ENCODE measurements around the gene SUSD4. TPM values are rescaled to one million over a fixed set of nuclear protein-coding genes. Genes with fewer than 3 reads are reported as not detected.

SUSD4 gene
- total and polyA plus RNA-seq, 2 donors (not counting 1 experiment from before 2014, with no cell fraction given) = 0.33 TPM; not detected in 1

- peak; percentile 88 to 90 for DNase-seq (ENCODE audit: low read depth in 2 of 2)
- Histone ChIP-seq H3K4me3 (replicated peaks in 1 of 4; ENCODE audit: control extremely low read depth in 1 of 4, insufficient read depth in 1 of 4, low read depth in 3 of 4, low read length in 4 of 4) (peak overlapping the region in 1 of 4 experiments; percentile 25), H3K79me2 (ENCODE audit: control insufficient read depth, insufficient read depth, low read length) (no peaks in the 10 kb centered on the region), H2AFZ (ENCODE audit: low read length) (no peak overlapping the region), H3K4me2 (ENCODE audit: extremely low read depth, insufficient read depth, low read length) (peak overlapping the region; percentile 54), H3K27me3 (ENCODE audit: control insufficient read depth, insufficient read depth, low read length) (no peaks in the 10 kb centered on the region), H3K27ac (ENCODE audit: insufficient read depth, low read length) (no peak overlapping the region), H3K36me3 (ENCODE audit: control insufficient read depth, insufficient read depth, low read length) (no peaks in the 10 kb centered on the region), H3K4me1 (ENCODE audit: control insufficient read depth, extremely low read depth, insufficient read depth, low read length) (peaks cover 12% of the 10 kb centered on the region), H4K20me1 (ENCODE audit: control insufficient read depth, extremely low read depth, insufficient read depth, low read length) (no peaks in the 10 kb centered on the region), H3K9me3 (ENCODE audit: control insufficient read depth, insufficient read depth, low read depth, low read length) (no peaks in the 10 kb centered on the region), H3K9ac (ENCODE audit: insufficient read depth, low read length) (no peak overlapping the region)
- no peak for TF ChIP-seq EZH2 (IDR thresholded peaks at IDR 0.05; ENCODE audit: low read length, missing control alignments)
- TF ChIP-seq, protein P1, sequence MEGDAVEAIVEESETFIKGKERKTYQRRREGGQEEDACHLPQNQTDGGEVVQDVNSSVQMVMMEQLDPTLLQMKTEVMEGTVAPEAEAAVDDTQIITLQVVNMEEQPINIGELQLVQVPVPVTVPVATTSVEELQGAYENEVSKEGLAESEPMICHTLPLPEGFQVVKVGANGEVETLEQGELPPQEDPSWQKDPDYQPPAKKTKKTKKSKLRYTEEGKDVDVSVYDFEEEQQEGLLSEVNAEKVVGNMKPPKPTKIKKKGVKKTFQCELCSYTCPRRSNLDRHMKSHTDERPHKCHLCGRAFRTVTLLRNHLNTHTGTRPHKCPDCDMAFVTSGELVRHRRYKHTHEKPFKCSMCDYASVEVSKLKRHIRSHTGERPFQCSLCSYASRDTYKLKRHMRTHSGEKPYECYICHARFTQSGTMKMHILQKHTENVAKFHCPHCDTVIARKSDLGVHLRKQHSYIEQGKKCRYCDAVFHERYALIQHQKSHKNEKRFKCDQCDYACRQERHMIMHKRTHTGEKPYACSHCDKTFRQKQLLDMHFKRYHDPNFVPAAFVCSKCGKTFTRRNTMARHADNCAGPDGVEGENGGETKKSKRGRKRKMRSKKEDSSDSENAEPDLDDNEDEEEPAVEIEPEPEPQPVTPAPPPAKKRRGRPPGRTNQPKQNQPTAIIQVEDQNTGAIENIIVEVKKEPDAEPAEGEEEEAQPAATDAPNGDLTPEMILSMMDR (conservative IDR thresholded peaks at IDR 0.05 in 1 of 2, IDR thresholded peaks at IDR 0.05 in 1 of 2; ENCODE audit: low read depth in 1 of 2, low read length in 2 of 2) = no peak
Measured at GRCh38 chr1:223411309-223411708, 47.3 kb upstream of the SUSD4 start.

- no peak overlapping the region for H3K4me3 ChIP-seq (replicated peaks in 1 of 4; ENCODE audit: control extremely low read depth in 1 of 4, insufficient read depth in 1 of 4, low read depth in 3 of 4, low read length in 4 of 4)
Measured at GRCh38 chr1:223410036-223410435, 46.1 kb upstream of the SUSD4 start.

GRCh38 chr1:223405507-223405906 lies 41.5 kb upstream of the SUSD4 start:
- Histone ChIP-seq H4K20me1 (ENCODE audit: control insufficient read depth, extremely low read depth, insufficient read depth, low read length) (no peaks in the 10 kb centered on the region), H3K4me2 (ENCODE audit: extremely low read depth, insufficient read depth, low read length) (no peak overlapping the region), H3K9me3 (ENCODE audit: control insufficient read depth, insufficient read depth, low read depth, low read length) (no peaks in the 10 kb centered on the region), H3K27me3 (ENCODE audit: control insufficient read depth, insufficient read depth, low read length) (no peaks in the 10 kb centered on the region), H3K27ac (ENCODE audit: insufficient read depth, low read length) (no peak overlapping the region), H2AFZ (ENCODE audit: low read length) (no peak overlapping the region), H3K36me3 (ENCODE audit: control insufficient read depth, insufficient read depth, low read length) (no peaks in the 10 kb centered on the region), H3K4me1 (ENCODE audit: control insufficient read depth, extremely low read depth, insufficient read depth, low read length) (peaks cover 6% of the 10 kb centered on the region), H3K79me2 (ENCODE audit: control insufficient read depth, insufficient read depth, low read length) (no peaks in the 10 kb centered on the region), H3K4me3 (replicated peaks in 1 of 4; ENCODE audit: control extremely low read depth in 1 of 4, insufficient read depth in 1 of 4, low read depth in 3 of 4, low read length in 4 of 4) (no peak overlapping the region), H3K9ac (ENCODE audit: insufficient read depth, low read length) (no peak overlapping the region)
- DNase-seq (ENCODE audit: low read depth in 2 of 2) = no peak
- TF ChIP-seq EZH2 (IDR thresholded peaks at IDR 0.05; ENCODE audit: low read length, missing control alignments) = no peak
- TF ChIP-seq, protein P1 (conservative IDR thresholded peaks at IDR 0.05 in 1 of 2, IDR thresholded peaks at IDR 0.05 in 1 of 2; ENCODE audit: low read depth in 1 of 2, low read length in 2 of 2) = no peak

More at GRCh38 chr1:223410036-223410435, 46.1 kb upstream of the SUSD4 start:
- H3K27ac ChIP-seq (ENCODE audit: insufficient read depth, low read length) = no peak overlapping the region
- H3K36me3 ChIP-seq (ENCODE audit: control insufficient read depth, insufficient read depth, low read length) = no peaks in the 10 kb centered on the region
- peaks cover 12% of the 10 kb centered on the region for H3K4me1 ChIP-seq (ENCODE audit: control insufficient read depth, extremely low read depth, insufficient read depth, low read length)
- no peaks in the 10 kb centered on the region for H4K20me1 ChIP-seq (ENCODE audit: control insufficient read depth, extremely low read depth, insufficient read depth, low read length)
- no peak overlapping the region for H3K4me2 ChIP-seq (ENCODE audit: extremely low read depth, insufficient read depth, low read length)
- H2AFZ ChIP-seq (ENCODE audit: low read length) = no peak overlapping the region
- no peaks in the 10 kb centered on the region for H3K9me3 ChIP-seq (ENCODE audit: control insufficient read depth, insufficient read depth, low read depth, low read length)
- no peak overlapping the region for H3K9ac ChIP-seq (ENCODE audit: insufficient read depth, low read length)
- TF ChIP-seq, protein P1 (conservative IDR thresholded peaks at IDR 0.05 in 1 of 2, IDR thresholded peaks at IDR 0.05 in 1 of 2; ENCODE audit: low read depth in 1 of 2, low read length in 2 of 2) = no peak
- TF ChIP-seq EZH2 (IDR thresholded peaks at IDR 0.05; ENCODE audit: low read length, missing control alignments) = no peak
- peak in 1 of 2 donors; percentile 44 for DNase-seq (ENCODE audit: low read depth in 2 of 2)
- H3K27me3 ChIP-seq (ENCODE audit: control insufficient read depth, insufficient read depth, low read length) = no peaks in the 10 kb centered on the region
- H3K79me2 ChIP-seq (ENCODE audit: control insufficient read depth, insufficient read depth, low read length) = no peaks in the 10 kb centered on the region
